CD14-positive monocyte (primary cell): ENCODE results near the gene FAM50B. TPM values are rescaled to one million over a fixed set of nuclear protein-coding genes. Genes with fewer than 3 reads are reported as not detected.

Experiments used
- DNase-seq, 3 donors: peaks; one replicate each; pipeline ENCODE4 v3.0.0-alpha.2; 2011 to 2022
- H2AFZ ChIP-seq: 2 replicates; pipeline ENCODE4 v1.6.0; 2012; ENCODE audit warnings: mild to moderate bottlenecking, low read depth, low read length, inconsistent platforms; ENCODE audit not compliant: insufficient read depth, poor library complexity, severe bottlenecking
- H3K27ac ChIP-seq, 2 donors: 1 replicate in 1 of 2; 2 replicates in 1 of 2; pipeline ENCODE4 v1.5.1; 2012 to 2013; ENCODE audit warnings: low read length in 2 of 2, control low read depth in 1 of 2, inconsistent platforms in 1 of 2, low read depth in 1 of 2, mild to moderate bottlenecking in 1 of 2
- H3K27me3 ChIP-seq, 2 donors: one replicate each; pipeline versions ENCODE4 v1.6.0 to v1.6.1; 2011 to 2013; ENCODE audit warnings: low read length in 2 of 2; ENCODE audit not compliant: control insufficient read depth in 2 of 2, insufficient read depth in 2 of 2
- H3K36me3 ChIP-seq, 2 donors: replicated peaks in 1 of 2; 1 replicate in 1 of 2; 2 replicates in 1 of 2; pipeline versions ENCODE4 v1.5.1 to v1.6.1; 2012 to 2013; ENCODE audit warnings: low read length in 2 of 2, control low read depth in 1 of 2, inconsistent platforms in 1 of 2, mild to moderate bottlenecking in 1 of 2; ENCODE audit not compliant: insufficient read depth in 2 of 2, control insufficient read depth in 1 of 2
- H3K4me1 ChIP-seq, 2 donors: 1 replicate in 1 of 2; 2 replicates in 1 of 2; pipeline versions ENCODE4 v1.5.1 to v1.6.1; 2012 to 2013; ENCODE audit warnings: low read length in 2 of 2, control low read depth in 1 of 2, inconsistent platforms in 1 of 2, mild to moderate bottlenecking in 1 of 2, moderate library complexity in 1 of 2; ENCODE audit not compliant: insufficient read depth in 2 of 2, control insufficient read depth in 1 of 2
- H3K4me2 ChIP-seq: replicated peaks from 2 replicates; pipeline ENCODE3; 2012; ENCODE audit warnings: low read length, moderate library complexity, mild to moderate bottlenecking; ENCODE audit not compliant: poor library complexity, severe bottlenecking; ENCODE audit errors: extremely low read depth
- H3K4me3 ChIP-seq, 3 experiments: fragments of 200-600 bp in 1 of 3; sonication (generic) in 1 of 3; replicated peaks in 1 of 3; 1 replicate in 2 of 3; 2 replicates in 1 of 3; pipeline ENCODE4 v1.5.1; 2011 to 2013; ENCODE audit warnings: low read length in 3 of 3, mild to moderate bottlenecking in 3 of 3, control low read depth in 2 of 3, low read depth in 2 of 3, inconsistent platforms in 1 of 3, moderate library complexity in 1 of 3
- H3K79me2 ChIP-seq: 2 replicates; pipeline ENCODE4 v1.6.0; 2012; ENCODE audit warnings: mild to moderate bottlenecking, control low read depth, inconsistent platforms, low read length, moderate library complexity; ENCODE audit not compliant: insufficient read depth
- H3K9ac ChIP-seq: 2 replicates; pipeline ENCODE4 v1.6.0; 2017; ENCODE audit warnings: low read length, mild to moderate bottlenecking; ENCODE audit not compliant: insufficient read depth, poor library complexity, severe bottlenecking
- H3K9me3 ChIP-seq, 2 donors: replicated peaks in 1 of 2; 1 replicate in 1 of 2; 2 replicates in 1 of 2; pipeline versions ENCODE4 v1.5.1 to v1.6.1; 2012 to 2013; ENCODE audit warnings: low read length in 2 of 2, control low read depth in 1 of 2; ENCODE audit not compliant: control insufficient read depth in 1 of 2, insufficient read depth in 1 of 2
- H4K20me1 ChIP-seq: 2 replicates; pipeline ENCODE4 v1.6.0; 2012; ENCODE audit warnings: mild to moderate bottlenecking, low read length, control low read depth, moderate library complexity; ENCODE audit not compliant: insufficient read depth
- H3K27ac Mint-ChIP-seq, 7 donors: one replicate each; pipeline ENCODE4 v1.8.0; 2020; ENCODE audit warnings: mild to moderate bottlenecking in 7 of 7, mixed read lengths in 7 of 7, moderate library complexity in 6 of 7, inconsistent platforms in 2 of 7
- H3K27me3 Mint-ChIP-seq, 3 donors: one replicate each; pipeline ENCODE4 v1.8.0; 2021 to 2022; ENCODE audit warnings: low read depth in 3 of 3, mild to moderate bottlenecking in 3 of 3, mixed read lengths in 3 of 3, moderate library complexity in 3 of 3, inconsistent platforms in 1 of 3
- H3K36me3 Mint-ChIP-seq, 2 donors: one replicate each; pipeline ENCODE4 v1.8.0; 2020; ENCODE audit warnings: mixed read lengths in 2 of 2, inconsistent platforms in 1 of 2, mild to moderate bottlenecking in 1 of 2
- H3K4me1 Mint-ChIP-seq: one replicate; pipeline ENCODE4 v1.8.0; 2020; ENCODE audit warnings: mild to moderate bottlenecking, mixed read lengths
- H3K4me3 Mint-ChIP-seq, 2 donors: one replicate each; pipeline ENCODE4 v1.8.0; 2020; ENCODE audit warnings: mild to moderate bottlenecking in 2 of 2, mixed read lengths in 2 of 2, moderate library complexity in 1 of 2
- H3K9me3 Mint-ChIP-seq, 7 donors: one replicate each; pipeline ENCODE4 v1.8.0; 2020 to 2022; ENCODE audit warnings: mixed read lengths in 7 of 7, mild to moderate bottlenecking in 6 of 7, moderate library complexity in 6 of 7, inconsistent platforms in 2 of 7
- WGBS: methylation state at CpG from one replicate; pipeline ENCODE4 v1.1.5; 2013; ENCODE audit warnings: missing lambda C conversion rate; ENCODE audit not compliant: insufficient coverage; 5-methylcytosine and 5-hydroxymethylcytosine counted together
- intact Hi-C, 2 donors: fragments of 100-400 bp; cut with micrococcal nuclease; formaldehyde crosslinking; loops; one replicate each; pipeline versions ENCODE4 v1.15.0 to v1.15.1; 2023
- polyA plus RNA-seq, 3 donors: library from polyadenylated mRNA; depleted of rRNA in 1 of 3; unstranded in 2 of 3; stranded (reverse) in 1 of 3; fragments of 300-500 nt in 2 of 3; fragments of >200 nt in 1 of 3; fragmentation: Illumina TruSeq in 2 of 3; gene quantifications; 1 replicate in 2 of 3; 2 replicates in 1 of 3; pipeline ENCODE4 v1.2.3, GENCODE V29; 2012 to 2021
- TF ChIP-seq, protein P1 (sequence below): fragments of 200-600 bp; IDR thresholded peaks from one replicate; pipeline ENCODE4 v1.8.0; 2022; ENCODE audit warnings: antibody characterized with exemption, mild to moderate bottlenecking

FAM50B gene
- polyA plus RNA-seq, 3 donors: 1.8 to 3.3 (median 3.0) TPM

- no peak overlapping the region for H2AFZ ChIP-seq
- H3K27me3 Mint-ChIP-seq: peaks cover 2 to 4% (median 3%) of the 10 kb centered on the region in 3 donors
Measured at GRCh38 chr6:3882866-3883265, 33.7 kb downstream of the FAM50B start.

GRCh38 chr6:3884007-3884745 lies 35.0 kb downstream of the FAM50B start:
- H4K20me1 ChIP-seq: no peaks in the 10 kb centered on the region
- Mint-ChIP-seq H3K36me3 (no peaks in the 10 kb centered on the region), H3K27me3 (peaks cover 2 to 4% (median 3%) of the 10 kb centered on the region in 3 donors), H3K9me3 (no peaks in the 10 kb centered on the region), H3K4me3 (no peak overlapping the region), H3K27ac (no peak overlapping the region), H3K4me1 (no peaks in the 10 kb centered on the region)
- TF ChIP-seq, protein P1, sequence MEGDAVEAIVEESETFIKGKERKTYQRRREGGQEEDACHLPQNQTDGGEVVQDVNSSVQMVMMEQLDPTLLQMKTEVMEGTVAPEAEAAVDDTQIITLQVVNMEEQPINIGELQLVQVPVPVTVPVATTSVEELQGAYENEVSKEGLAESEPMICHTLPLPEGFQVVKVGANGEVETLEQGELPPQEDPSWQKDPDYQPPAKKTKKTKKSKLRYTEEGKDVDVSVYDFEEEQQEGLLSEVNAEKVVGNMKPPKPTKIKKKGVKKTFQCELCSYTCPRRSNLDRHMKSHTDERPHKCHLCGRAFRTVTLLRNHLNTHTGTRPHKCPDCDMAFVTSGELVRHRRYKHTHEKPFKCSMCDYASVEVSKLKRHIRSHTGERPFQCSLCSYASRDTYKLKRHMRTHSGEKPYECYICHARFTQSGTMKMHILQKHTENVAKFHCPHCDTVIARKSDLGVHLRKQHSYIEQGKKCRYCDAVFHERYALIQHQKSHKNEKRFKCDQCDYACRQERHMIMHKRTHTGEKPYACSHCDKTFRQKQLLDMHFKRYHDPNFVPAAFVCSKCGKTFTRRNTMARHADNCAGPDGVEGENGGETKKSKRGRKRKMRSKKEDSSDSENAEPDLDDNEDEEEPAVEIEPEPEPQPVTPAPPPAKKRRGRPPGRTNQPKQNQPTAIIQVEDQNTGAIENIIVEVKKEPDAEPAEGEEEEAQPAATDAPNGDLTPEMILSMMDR: no peak
- H3K79me2 ChIP-seq: no peaks in the 10 kb centered on the region
- H3K27ac ChIP-seq: no peak overlapping the region
- H3K9me3 ChIP-seq: no peaks in the 10 kb centered on the region
- no peak overlapping the region for H3K9ac ChIP-seq
- no peak for DNase-seq
- 60% methylated on average over 2 of the region's 6 CpGs for WGBS
- no peak overlapping the region for H3K4me3 ChIP-seq
- no peaks in the 10 kb centered on the region for H3K36me3 ChIP-seq
- H3K4me2 ChIP-seq: no peak overlapping the region
- H2AFZ ChIP-seq: no peak overlapping the region
- no peaks in the 10 kb centered on the region for H3K4me1 ChIP-seq
- H3K27me3 ChIP-seq: no peaks in the 10 kb centered on the region
- intact Hi-C loops: no loop called here

More at GRCh38 chr6:3882866-3883265, 33.7 kb downstream of the FAM50B start:
- Histone ChIP-seq H3K4me1 (no peaks in the 10 kb centered on the region), H3K9ac (no peak overlapping the region), H4K20me1 (no peaks in the 10 kb centered on the region), H3K9me3 (no peaks in the 10 kb centered on the region), H3K4me3 (no peak overlapping the region), H3K4me2 (no peak overlapping the region), H3K36me3 (no peaks in the 10 kb centered on the region), H3K79me2 (no peaks in the 10 kb centered on the region), H3K27ac (no peak overlapping the region), H3K27me3 (no peaks in the 10 kb centered on the region)
- 100% methylated on average over 1 of the region's 5 CpGs for WGBS
- intact Hi-C loops: no loop called here
- no peaks in the 10 kb centered on the region for H3K9me3 Mint-ChIP-seq
- DNase-seq: no peak
- H3K27ac Mint-ChIP-seq: no peak overlapping the region
- no peaks in the 10 kb centered on the region for H3K36me3 Mint-ChIP-seq
- TF ChIP-seq, protein P1: no peak
- H3K4me1 Mint-ChIP-seq: no peaks in the 10 kb centered on the region
- H3K4me3 Mint-ChIP-seq: no peak overlapping the region
